ENCODE data around the gene SPSB3.

The SPSB3 gene

DNA sequence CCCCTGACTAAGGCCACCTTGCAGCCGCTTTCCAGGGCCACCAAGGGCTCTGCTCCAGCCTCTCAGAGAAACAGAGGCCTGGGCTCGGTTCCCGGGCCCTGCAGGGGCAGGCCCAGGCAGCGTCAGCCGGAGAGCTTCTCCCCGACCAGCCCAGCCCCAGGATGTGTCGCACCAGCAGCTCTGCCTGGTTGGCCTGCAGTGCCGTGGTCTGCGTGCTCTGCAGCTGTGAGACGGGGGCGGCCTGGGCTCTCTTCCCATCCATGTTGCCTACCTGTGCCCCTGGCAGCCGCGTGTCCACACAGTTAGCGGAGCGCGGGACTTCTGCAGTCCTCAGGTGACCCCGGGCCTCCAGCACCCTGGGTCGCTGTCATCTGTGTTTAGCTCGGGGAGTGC lies 6.3 kb upstream of the SPSB3 start:
- DNase-seq, result no peak
- ATAC-seq, result no peak

DNA sequence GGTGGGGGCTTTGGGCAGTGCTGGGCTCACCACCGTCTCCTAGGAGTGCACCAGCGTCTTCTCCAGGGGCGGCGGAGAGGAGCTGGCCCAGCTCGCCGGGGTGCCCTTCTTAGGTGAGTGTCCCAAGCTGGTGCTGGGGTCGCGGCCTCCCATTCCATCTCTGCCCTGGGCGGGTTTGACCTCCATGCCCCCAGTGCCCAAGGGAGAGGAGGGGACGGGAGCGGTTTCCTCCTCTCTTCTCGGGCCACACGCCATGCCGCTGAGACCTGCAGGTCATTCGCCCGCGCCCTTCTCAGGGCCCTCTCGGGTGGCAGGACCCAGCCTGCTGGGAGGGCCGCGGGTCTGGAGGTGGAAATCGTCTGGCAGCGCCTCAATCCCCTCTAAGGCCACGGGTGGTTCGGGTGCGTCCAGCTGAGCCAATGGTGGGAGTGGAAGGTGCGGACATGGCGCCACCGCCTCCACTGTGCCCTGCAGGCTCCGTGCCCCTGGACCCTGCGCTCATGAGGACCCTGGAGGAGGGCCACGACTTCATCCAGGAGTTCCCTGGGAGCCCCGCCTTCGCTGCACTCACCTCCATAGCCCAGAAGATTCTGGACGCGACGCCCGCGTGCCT lies 5.8 kb upstream of the SPSB3 start:
- DNase-seq (no peak), ATAC-seq (no peak)

DNA sequence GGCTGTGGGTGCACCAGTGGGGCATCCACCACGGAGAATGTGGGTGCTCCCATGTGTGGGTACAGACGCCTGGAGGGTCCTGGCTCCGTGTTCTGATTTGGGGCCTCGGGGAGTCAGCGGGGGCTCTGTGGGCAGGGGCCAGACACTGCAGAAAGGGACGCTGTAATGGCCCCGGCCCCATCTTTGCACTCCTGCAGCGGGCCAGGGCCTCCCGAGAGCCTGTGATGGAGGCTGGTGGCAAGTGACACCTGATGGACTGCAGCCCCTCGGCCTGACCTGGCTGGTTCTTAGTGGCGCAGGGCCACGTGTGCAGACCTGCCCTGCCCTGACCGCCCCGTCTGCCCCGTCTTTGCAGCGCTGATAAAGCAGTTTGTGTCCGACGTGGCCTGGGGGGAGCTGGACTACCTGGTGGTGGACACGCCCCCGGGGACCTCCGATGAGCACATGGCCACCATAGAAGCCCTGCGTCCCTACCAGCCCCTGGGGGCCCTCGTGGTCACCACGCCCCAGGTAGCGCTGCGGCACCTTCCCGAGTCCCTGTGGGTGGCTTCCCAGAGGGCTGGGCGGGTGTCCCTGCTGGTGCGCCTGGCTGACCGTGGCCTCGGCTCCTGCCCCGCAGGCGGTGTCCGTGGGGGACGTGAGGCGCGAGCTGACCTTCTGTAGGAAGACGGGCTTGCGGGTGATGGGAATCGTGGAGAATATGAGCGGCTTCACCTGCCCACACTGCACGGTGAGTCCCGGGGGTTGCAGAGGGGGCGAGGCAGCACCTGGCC lies 5.1 kb upstream of the SPSB3 start:
- no peak for ATAC-seq
- no peak for DNase-seq

DNA sequence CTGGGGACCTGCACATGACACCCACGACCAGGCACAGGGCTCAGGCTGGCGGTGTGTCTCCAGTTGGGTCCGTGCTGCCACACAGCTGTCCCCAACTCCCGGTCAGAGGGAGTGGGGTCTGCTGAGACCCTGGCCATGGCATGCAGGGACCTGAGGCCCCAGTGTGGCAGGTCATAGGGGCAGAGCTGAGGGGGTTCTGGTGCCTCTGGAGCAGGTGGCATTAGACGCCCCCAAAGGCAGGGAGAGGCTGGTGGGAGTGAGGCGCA lies 4.6 kb upstream of the SPSB3 start:
- DNase-seq (peak; percentile 2), ATAC-seq (no peak)

DNA sequence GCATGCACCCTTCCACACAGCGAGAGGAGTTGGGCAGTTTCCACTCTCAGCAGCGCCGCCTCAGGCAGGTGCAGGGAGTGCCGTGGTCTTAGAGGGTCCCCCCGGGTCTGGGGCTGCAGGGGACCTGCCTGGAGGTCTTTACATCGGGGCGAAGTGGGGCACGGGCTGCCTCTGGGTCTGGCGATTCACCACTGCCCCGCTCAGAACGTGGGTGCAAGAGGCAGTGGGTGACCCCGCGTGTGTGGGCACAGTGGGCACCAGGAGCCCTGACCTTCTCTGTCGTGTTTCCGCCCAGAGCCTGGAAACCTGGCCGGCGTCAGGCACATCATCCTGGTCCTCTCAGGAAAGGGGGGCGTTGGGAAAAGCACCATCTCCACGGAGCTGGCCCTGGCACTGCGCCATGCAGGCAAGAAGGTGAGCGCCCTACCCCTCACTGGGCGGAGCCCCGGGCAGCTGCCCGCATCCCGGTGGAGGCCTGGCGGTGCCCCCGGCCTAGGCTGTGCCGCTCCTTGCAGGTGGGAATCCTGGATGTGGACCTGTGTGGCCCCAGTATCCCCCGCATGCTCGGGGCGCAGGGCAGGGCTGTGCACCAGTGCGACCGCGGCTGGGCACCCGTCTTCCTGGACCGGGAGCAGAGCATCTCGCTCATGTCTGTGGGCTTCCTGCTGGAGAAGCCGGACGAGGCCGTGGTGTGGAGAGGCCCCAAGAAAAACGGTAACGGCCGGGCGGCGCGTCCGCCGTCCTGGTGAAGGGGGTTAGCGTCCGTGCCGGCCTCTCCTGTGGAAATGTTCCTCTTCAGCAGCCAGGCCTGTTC lies 4.1 kb upstream of the SPSB3 start:
- ATAC-seq (no peak), DNase-seq (peak; percentile 4)

DNA sequence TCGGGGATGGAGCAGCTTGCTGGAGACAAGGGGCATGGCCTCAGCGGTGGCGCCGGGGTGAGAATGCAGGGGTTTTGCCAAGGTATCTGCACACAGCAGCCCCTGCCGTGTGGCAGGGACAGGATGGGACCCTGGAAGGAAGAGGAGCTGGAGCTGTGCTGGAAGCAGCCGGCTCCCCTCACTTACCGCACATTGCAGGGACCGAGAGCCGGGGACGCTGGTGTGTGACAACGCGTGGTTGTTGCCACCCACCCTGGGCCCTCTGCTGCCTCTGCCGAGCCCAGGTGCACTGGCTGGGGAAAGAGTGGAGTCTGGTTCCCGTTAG lies 3.4 kb upstream of the SPSB3 start:
- DNase-seq (no peak), ATAC-seq (no peak)

DNA sequence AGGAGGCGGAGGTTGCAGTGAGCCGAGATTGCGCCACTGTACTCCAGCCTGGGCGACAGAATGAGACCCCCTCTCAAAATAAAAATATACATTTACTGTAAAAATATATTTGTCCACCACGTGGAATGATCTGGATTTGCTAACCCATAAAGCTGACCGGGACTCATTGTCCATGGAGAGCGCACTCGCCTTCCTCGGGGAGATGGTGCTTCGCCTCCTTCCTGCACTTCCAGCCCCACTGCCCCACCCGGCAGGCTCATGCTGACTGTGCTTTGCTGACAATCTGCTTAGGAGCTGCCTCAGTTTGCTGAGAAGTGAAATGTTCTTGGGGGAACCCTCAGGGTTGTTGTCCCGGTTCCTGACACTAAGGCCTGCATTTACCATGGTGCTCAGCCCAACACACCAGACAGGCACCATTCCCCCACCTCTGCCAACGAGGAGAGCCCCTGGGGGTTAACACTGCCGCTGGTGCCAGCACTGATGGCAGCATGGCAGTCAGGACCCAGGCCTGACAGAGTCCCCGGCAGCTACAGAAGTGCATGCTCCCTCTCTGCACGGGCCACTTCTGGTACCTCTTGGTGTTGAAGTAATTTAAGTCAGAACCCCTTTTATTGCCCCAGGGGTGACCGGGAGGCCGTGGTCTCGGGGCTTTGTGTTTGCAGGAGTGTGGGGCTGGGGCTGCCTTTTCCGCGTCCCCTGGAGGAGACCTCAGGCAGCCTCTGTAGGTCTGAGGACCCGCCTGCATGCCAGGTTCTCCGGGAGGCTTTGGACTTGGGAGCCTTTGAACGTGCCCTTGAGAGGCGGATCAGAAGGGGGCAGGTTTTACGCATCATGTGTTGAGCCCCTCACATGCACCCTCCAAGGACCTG lies 2.8 kb upstream of the SPSB3 start:
- DNase-seq (peak; percentile 4), ATAC-seq (no peak)

DNA sequence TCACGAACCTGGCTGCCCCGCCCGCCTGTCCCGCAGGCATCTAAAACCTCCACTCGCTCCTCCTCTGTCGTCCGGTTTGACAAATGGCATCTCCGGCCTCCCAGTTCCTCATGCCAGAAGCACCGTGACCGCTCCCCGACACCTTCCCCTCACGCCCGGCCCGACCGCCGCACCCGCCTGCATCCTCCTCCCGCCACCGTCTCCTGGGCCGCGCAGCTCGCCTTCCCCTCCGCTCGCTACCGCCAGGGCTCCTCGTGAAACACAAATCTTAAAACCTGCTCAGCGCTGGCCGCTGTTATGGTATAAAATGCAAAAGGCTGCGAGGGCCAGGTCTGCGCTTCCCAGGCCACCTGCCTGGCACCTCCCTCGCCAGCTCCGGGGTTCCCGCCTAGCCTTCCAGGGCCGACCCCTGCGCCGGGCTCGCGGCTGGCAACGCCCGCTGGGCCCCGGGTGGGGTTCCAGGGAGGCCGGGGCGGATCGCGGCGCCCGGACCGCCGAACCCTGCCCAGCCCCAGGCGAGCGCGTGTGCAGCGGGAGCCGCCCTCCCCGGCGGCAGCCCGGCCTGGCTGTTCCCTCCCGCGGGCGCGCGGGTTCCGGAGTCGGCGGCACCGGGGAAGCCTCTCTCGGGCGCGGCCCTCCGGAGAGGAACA lies 488 bp downstream of the SPSB3 start:
- ATAC-seq (peak; percentile 2), DNase-seq (peak; percentile 54)

DNA sequence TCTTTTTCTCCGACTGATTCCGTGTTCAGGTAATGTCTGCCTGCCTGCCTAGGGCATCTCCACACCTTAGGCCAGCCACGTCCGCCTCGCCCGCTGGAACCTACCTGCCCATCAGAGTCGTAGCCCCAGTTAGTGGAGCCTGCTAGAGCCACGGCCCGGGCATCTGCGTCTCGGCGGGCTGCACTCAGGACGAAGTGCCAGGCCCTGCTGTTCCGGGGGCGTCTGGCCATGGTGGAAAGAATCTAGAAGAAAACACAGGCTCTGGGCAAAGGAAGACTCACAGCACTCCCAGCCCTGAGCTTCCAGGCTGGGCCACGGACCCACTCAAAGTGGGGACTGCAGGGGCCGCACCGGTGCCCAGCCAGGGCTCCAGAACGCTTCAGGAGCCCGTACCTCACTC lies 1.1 kb downstream of the SPSB3 start:
- DNase-seq (no peak), ATAC-seq (no peak)

DNA sequence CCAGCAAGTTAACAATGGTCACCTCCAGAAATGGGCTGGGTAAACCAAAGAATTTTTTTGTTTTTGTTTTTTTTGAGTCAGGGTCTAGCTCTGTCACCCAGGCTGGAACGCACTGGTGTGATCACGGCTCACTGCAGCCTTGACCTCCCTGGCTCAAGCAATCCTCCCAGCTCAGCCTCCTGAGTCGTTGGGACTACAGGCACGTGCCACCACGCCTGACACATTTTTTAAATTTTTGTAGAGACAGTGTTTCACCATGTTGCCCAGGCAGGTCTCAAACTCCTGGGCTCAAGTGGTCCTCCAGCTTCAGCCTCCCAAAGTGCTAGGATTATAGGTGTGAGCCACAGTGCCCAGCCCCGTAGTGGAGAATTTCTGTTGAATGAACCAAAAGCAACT lies 1.7 kb downstream of the SPSB3 start:
- DNase-seq (no peak), ATAC-seq (no peak)

DNA sequence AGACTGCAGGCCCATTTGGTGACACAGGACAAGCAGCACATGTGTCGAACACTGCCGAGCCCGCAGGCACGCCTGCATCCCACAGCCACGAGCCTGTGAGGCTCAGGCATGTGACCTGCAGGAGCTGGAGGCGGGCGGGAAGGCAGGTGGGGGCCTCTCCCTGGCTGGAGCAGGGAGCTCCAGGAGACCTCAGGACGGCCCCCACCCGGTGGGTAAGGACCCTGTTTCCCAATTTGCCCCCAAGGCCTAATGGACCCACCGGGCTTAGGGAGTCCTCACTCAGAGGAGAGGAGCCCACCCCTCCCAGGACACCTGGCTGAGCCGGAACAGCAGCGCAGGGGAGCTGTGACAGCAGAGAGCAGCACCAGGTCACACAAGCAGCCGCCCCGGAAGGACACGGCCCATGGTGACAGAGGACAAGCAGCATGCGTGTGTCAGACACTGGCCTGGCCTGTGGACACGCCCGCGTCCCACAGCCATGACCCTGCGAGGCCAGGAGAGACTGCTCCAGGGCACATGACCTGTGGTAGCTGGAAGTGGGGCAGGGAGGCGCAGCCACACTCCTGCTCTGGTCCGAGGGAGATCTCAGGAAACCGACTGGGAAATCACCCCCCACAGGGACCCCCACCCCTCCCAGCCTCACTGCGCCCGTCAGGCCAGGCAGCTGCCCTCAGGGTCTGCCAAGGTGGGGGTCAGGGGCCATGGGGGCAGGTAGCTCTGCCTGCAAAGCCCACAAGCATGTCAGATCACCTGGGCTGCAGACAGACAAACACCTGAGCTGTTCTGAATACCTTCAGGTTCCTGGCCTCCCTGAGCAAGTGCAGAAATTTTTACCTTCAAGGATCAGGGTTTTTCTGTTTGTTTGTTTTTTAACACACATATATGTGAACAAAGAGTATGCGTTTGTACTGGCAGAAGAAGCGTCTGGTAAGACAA lies 2.4 kb downstream of the SPSB3 start:
- ATAC-seq (no peak), DNase-seq (no peak)

DNA sequence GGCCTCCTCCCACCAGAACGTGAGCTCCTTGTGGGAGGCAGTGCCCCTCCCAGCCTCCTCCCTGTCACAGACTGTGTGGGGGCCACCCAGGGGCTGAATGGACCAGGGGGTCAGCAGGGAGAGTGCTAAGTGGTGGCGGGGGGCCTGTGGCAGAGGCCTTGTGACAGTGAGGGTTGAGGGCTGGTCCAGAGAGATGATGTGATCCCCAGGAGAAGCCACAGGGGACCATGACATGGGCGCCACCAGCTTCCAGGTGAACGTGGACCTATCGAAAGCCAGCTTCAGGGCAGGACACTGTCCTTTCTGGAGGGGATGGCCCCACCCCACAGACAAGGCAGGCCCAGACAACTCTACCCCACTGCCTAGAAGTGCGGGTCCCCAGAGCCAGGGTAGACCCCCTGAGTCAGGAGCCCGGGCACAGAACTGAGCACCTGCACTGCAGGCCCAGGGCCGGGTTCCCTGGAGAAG lies 3.1 kb downstream of the SPSB3 start:
- ATAC-seq (no peak), DNase-seq (no peak)

DNA sequence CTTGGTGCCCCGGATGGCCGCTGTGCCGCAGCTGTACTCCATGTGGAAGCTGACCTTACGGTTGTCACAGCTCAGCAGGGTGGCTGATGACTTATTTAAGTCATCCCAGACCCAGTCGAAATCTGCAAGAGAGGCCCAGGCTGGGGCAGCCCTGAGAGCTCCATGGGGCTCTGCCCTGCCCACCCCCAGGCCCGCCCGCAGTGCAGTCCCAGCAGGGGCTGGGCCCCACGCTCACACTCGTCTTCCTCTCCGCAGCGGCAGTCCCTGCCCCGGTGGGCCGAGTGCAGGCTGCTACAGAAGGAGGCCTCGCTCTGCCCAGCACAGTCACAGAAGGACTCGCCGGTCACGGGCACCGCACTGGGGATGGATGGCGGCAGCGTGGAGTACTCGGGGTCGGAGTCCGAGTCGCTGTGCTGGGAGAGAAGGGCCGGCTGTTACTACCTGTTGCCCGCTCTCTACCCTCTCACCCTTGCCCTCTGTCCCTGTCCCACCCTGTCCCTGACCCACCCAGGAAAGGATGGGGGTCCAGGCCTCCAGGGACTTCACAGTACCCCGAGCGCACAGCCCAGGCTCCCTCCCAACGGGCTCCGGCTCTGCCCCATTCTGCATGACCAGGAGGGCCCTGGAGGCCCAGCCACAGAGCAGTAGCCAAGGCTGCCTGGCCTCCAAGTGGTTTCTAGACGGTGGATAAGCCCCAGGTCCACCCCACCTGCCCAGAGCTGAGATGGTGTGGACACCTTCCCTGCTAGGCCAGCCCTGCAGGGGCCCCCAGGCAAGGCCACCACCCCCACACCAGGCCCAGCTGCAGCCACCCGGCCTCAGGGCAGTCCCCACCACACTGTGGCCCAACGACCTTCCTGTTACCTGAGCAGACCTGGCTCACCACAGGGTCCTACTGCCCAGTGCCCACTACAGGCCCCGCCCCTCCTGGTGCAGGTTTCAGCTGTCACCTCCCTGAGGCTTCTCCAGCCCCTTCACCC lies 3.9 kb downstream of the SPSB3 start:
- ATAC-seq (no peak), DNase-seq (no peak)

DNA sequence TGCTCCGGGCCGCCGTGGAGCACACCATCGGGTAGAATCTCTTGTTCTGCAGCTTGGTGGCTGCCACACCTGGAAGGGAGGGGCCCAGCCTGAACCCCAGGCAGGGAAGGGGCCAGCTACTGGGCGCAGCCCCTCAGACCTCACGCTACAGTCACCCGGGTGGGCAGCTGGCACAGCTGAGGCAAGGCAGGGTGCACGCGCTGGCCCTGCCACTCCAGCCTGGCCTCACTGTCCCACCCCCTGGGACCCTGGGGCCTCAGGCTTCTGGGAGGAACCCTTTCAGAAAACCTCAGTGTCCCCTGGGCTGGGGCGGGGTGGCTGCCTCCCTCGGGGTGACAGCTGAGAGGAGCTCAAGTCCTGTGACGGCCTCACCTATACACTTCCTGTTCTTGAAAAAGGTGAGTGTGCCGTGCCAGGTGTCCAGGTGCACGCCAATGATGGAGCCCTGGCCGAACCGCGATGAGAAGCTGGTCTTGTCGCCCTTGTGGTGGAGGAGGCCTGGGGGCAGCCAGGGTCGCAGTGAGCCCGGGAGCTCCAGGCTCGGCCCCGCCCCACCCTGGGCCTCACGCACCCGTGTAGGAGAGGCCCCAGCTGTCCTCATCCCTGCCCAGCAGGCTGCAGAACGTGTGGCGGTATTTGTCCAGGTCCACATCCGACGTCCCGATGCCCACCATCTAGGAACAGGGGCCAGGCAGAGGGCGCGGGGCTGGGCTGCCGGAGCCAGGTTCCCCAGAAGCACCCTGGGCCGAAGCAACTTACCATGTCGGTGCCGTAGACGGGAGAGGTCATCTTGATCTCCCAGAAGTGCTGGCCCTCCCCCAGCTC lies 4.8 kb downstream of the SPSB3 start:
- no peak for DNase-seq
- no peak for ATAC-seq

DNA sequence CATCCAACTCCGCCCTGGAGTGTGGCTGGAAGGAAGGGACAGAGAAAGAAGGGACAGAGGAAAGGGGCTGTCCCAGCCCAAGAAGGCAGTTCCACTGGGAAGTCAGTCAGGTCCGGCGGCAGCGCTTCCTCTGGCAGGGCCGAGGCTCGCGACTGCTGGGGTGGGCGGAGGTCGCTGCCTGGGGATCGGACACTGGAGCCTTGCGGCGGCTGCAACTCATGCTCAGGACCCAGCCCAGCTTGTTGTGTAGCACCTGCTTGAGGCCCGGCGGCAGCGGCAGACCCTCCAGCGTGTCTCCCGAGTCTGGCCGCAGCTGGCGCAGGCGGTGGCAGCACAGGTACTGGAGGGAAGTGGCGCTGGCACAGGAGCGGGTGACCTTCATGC lies 5.4 kb downstream of the SPSB3 start:
- DNase-seq, result no peak

DNA sequence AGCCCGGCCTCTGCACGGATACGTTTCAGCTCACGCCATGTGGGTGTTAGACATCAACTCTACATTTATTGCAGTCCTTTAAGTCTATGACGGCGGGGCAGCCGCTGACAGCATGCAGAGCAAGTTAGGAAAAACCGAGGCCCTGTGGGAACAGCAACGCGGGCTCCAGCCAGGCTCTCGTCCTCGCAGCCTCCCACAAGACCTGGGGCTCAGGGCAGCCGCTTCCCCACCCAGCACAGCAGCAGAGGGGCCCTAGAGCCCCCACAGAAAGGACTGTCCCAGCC lies 5.8 kb downstream of the SPSB3 start:
- ATAC-seq (no peak), DNase-seq (no peak)

More for the DNA sequence above, 5.4 kb downstream of the SPSB3 start:
- no peak for ATAC-seq

DNA sequence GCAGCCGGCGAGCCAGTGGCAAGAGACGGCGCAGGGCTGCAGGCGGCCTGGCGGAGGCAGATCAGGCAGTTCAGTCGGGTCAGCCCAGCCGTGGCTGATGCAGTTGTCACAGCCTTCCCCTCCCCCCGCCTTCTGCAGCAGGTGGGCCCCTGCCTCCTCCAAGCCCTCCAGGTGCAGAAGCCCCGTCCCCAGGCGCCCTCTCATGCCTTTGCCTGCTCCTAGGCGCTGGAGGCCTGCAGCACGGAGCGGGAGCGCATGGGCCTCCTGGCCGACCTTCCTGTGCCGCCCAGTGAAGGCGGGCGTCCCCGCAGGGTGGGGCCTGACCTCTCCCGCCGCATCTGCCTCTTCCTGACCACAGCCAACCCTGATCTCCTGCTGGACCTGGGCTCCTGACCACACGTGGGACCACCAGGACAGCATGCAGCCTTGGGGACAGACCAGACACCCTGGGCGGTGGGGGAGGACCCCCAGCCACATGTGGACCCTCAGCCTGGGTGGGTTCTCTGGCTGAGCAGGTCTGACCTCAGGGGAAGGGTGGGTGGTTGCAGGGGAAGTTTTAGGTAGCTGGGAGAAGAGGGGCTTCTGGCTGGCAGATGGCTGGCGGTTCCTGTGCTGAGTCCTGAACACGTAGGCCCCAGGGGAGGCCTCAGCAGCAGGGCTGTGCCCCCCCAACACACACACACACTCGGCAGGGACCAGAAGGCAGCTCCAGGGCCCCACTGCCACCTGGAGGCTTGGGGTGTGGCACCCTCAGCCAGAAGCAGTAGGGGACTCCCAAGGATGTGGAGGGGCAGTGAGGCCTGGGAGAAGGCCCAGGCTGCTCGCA lies 6.3 kb downstream of the SPSB3 start:
- no peak for DNase-seq
- ATAC-seq, result no peak

All from stimulated activated naive CD8-positive, alpha-beta T cell treated with anti-CD3 and anti-CD28 coated beads, Interleukin-15, Interleukin-2, amounts not matched to agents 100 U/mL and 50 U/mL, for 24 hours (primary cell).